Cardiac muscle cell (in vitro differentiated cells and primary cell): ENCODE results near the gene CDH4. TPM values are rescaled to one million over a fixed set of nuclear protein-coding genes. Genes with fewer than 3 reads are reported as not detected.
A peak's percentile ranks its signal among the peaks of the same experiment; 100 is the strongest.

ENCODE experiments used
- DNase-seq, 2 donors: peaks; one replicate each; pipeline versions ENCODE4 v3.0.0 to v3.0.0-alpha.2; 2010 to 2017; ENCODE audit warnings: low read depth in 1 of 2, low spot score in 1 of 2
- H3K27ac ChIP-seq: fragments of 200-600 bp; sonication (generic); 2 replicates; pipeline ENCODE4 v1.5.1; 2016
- H3K27me3 ChIP-seq: fragments of 200-600 bp; sonication (generic); 2 replicates; pipeline ENCODE4 v1.6.0; 2016; ENCODE audit warnings: control low read depth
- H3K36me3 ChIP-seq: fragments of 200-600 bp; sonication (generic); 2 replicates; pipeline ENCODE4 v1.5.1; 2016; ENCODE audit warnings: control low read depth
- H3K4me1 ChIP-seq: fragments of 200-600 bp; sonication (generic); 2 replicates; pipeline ENCODE4 v1.8.1; 2017; ENCODE audit warnings: low read depth, mild to moderate bottlenecking, mixed run types
- H3K4me3 ChIP-seq: fragments of 200-600 bp; sonication (generic); 2 replicates; pipeline ENCODE4 v1.5.1; 2016; ENCODE audit warnings: mild to moderate bottlenecking
- H3K9me3 ChIP-seq: fragments of 200-600 bp; sonication (generic); 2 replicates; pipeline ENCODE4 v1.5.1; 2017; ENCODE audit warnings: low read depth, mild to moderate bottlenecking, control low read depth
- CTCF ChIP-seq: IDR thresholded peaks from 2 replicates; pipeline ENCODE4 v1.5.1; 2012; ENCODE audit warnings: low read depth, mild to moderate bottlenecking, low read length
- polyA plus RNA-seq: library from polyadenylated mRNA; unstranded; fragments of >200 nt; fragmentation: Nextera tagmentation; extraction: Ambion mirVana; gene quantifications from 2 replicates; pipeline ENCODE4 v1.2.1, GENCODE V29; 2016
- total RNA-seq: library from RNA; depleted of rRNA; stranded (reverse); fragments of >200 nt; gene quantifications from 2 replicates; pipeline ENCODE4 v1.2.3, GENCODE V29; 2016

Gene CDH4
- total RNA-seq = 0.42 and 0.80 TPM in 2 replicates
- 0.43 and 2.4 TPM in 2 replicates for polyA plus RNA-seq

DNA sequence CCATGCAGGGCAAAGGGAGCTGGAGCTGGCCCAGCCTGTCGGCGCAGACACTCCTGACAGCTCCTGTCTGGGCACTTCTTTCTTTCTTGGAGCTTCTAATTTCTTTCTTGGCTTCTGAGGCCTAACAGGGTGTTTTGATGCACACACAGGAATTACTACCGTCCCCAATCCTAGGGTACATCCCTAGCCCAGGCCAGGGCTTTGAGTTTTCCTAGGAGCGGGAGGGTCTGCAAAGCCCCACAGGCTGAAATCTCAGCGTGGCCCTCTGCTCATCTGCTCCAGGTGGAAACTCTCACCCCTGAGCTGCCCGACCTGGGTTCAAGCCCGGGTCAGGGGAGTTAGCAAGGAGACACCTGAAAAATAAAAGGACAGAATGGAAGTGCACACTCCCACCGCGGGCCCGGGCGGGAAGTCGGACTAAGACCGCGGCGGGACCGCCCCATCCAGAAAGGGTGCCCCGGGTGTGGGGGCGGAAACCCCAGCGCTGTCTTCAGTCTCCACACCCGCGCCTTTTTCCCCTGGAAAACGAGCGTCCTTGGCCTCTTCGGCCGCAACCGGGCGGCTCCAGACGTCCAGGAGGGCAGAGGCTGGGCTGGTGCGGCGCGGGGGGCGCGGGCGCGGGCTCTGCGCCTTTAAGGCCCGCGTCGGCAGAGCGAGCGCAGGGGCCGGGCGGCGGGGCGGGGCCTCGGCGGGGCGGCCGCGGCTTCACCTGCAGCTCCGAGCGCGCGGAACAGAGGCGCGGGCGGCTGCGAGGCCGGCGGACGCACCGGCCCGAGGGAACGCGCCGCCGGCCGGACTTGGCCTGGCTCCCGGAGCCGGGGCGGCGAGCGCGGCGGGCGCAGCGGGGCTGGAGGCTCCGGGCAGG, at the start of gene CDH4:
Gene CDH4, plus strand, starts transcription at position 733 of the 865 bp plus-strand sequence.
- H3K36me3 ChIP-seq = no peaks in the 10 kb centered on the region
- DNase-seq = peak; percentile 13 to 63
- H3K4me1 ChIP-seq = peaks cover 3% of the 10 kb centered on the region
- H3K9me3 ChIP-seq = no peaks in the 10 kb centered on the region
- H3K4me3 ChIP-seq = peak within 1 kb of the TSS; percentile 36
- peaks cover 83% of the 10 kb centered on the region for H3K27me3 ChIP-seq
- no peak for TF ChIP-seq CTCF
- H3K27ac ChIP-seq = no peak within 1 kb of the TSS

DNA sequence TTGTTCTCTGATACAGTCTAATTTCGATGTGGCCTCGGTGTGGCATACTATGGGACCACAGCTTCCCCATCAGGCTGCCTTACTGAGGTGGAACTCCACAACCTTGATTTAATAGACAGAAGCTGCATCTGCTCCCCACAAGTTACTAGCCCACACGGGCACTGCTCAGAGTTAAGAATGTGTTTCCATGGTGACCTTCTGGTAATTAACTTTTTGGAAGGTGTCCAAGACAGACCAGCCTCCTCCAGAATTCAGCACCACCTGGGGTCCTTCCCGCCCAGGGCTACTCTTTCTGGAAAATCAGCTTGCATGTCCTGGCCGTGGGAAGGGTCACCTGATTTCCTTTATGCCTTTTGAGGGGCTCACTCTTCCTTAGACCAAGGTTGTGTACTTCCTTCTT, 48.7 kb upstream of the CDH4 start:
- Histone ChIP-seq H3K27ac (no peak overlapping the region), H3K9me3 (no peaks in the 10 kb centered on the region), H3K36me3 (no peaks in the 10 kb centered on the region), H3K27me3 (peaks cover 3% of the 10 kb centered on the region), H3K4me1 (no peaks in the 10 kb centered on the region), H3K4me3 (no peak overlapping the region)
- DNase-seq = no peak
- no peak for TF ChIP-seq CTCF

DNA sequence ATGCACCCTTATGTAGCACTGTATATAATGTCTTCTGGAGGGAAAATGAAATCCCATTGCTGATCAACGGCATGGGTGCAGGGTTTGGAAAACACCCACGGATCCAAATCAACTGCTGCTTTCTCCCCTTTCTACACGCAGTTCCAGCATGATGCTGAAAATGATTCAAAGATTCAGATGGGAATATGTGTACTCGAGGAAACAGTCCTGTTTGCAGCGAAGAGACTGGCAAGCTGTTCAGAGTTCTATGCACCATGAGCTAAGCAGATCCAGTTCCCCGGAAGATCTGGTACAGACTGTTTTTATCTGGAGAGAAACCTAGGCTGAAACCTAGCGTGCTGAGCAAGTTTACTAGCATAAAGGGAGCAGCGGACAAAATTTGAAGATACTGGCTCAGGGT, 47.9 kb upstream of the CDH4 start:
- no peak for TF ChIP-seq CTCF
- H3K4me3 ChIP-seq = no peak overlapping the region
- H3K36me3 ChIP-seq = no peaks in the 10 kb centered on the region
- no peaks in the 10 kb centered on the region for H3K4me1 ChIP-seq
- no peaks in the 10 kb centered on the region for H3K9me3 ChIP-seq
- DNase-seq = no peak
- no peak overlapping the region for H3K27ac ChIP-seq
- peaks cover 3% of the 10 kb centered on the region for H3K27me3 ChIP-seq

DNA sequence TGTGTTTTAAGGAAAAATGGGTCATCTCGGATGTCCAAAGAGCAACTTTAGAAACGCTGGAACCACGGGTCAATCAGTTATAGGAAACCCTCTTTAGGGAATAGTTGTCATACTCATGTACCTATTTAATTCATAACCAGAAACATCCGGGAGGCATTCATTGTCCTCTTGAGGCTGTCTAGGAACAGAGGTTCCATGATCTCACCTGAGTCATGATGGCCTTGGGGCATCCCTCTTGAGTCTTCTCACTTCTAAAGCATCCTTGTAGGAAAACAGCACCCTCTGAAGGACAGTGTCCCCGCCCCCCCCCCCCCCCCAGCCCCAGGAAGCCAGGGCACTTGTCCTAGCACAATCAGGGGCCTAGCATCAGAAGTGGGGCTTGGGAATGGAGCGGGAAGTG, 46.3 kb upstream of the CDH4 start:
- H3K36me3 ChIP-seq = no peaks in the 10 kb centered on the region
- H3K9me3 ChIP-seq = no peaks in the 10 kb centered on the region
- DNase-seq = no peak
- TF ChIP-seq CTCF = no peak
- no peaks in the 10 kb centered on the region for H3K4me1 ChIP-seq
- no peak overlapping the region for H3K27ac ChIP-seq
- no peak overlapping the region for H3K4me3 ChIP-seq
- no peaks in the 10 kb centered on the region for H3K27me3 ChIP-seq

GRCh38 chr20:61210862-61211261, 41.2 kb upstream of the CDH4 start:
- no peak overlapping the region for H3K27ac ChIP-seq
- no peaks in the 10 kb centered on the region for H3K36me3 ChIP-seq
- no peaks in the 10 kb centered on the region for H3K27me3 ChIP-seq
- no peaks in the 10 kb centered on the region for H3K9me3 ChIP-seq
- no peaks in the 10 kb centered on the region for H3K4me1 ChIP-seq
- H3K4me3 ChIP-seq = no peak overlapping the region
- no peak for DNase-seq
- TF ChIP-seq CTCF = no peak
